Astrocyte (in vitro differentiated cells and primary cell): ENCODE measurements around the gene SREBF1. TPM values are rescaled to one million over a fixed set of nuclear protein-coding genes. Genes with fewer than 3 reads are reported as not detected.

Source experiments
- DNase-seq: peaks from one replicate; pipeline ENCODE4 v3.0.0-alpha.2; 2010; ENCODE audit warnings: low read depth
- FAIRE-seq: peaks from 2 replicates; lab custom pipeline; 2011; peaks lifted over from hg19 to GRCh38; lab: Jason Lieb, UNC
- H2AFZ ChIP-seq: 2 replicates; pipeline ENCODE4 v1.6.0; 2012; ENCODE audit warnings: low read depth, low read length, inconsistent platforms
- H3K27ac ChIP-seq: 2 replicates; pipeline ENCODE4 v1.5.1; 2011; ENCODE audit warnings: low read depth, low read length, inconsistent platforms
- H3K27me3 ChIP-seq: 2 replicates; pipeline ENCODE4 v1.6.0; 2011; ENCODE audit warnings: low read length, inconsistent platforms; ENCODE audit not compliant: insufficient read depth
- H3K36me3 ChIP-seq: 2 replicates; pipeline ENCODE4 v1.5.1; 2011; ENCODE audit warnings: low read length, inconsistent platforms; ENCODE audit not compliant: insufficient read depth
- H3K4me1 ChIP-seq: 2 replicates; pipeline ENCODE4 v1.5.1; 2011; ENCODE audit warnings: low read length, inconsistent platforms; ENCODE audit not compliant: insufficient read depth
- H3K4me2 ChIP-seq: 2 replicates; pipeline ENCODE4 v1.6.0; 2012; ENCODE audit warnings: low read length, inconsistent platforms
- H3K4me3 ChIP-seq: 2 replicates; pipeline ENCODE4 v1.5.1; 2011; ENCODE audit warnings: low read depth, mild to moderate bottlenecking, low read length, inconsistent platforms; ENCODE audit not compliant: insufficient read depth
- H3K79me2 ChIP-seq: 2 replicates; pipeline ENCODE4 v1.6.0; 2012; ENCODE audit warnings: mild to moderate bottlenecking, low read length, inconsistent platforms; ENCODE audit not compliant: insufficient read depth
- H3K9ac ChIP-seq: 2 replicates; pipeline ENCODE4 v1.6.0; 2012; ENCODE audit warnings: mild to moderate bottlenecking, low read length, inconsistent platforms
- H3K9me3 ChIP-seq: 2 replicates; pipeline ENCODE4 v1.5.1; 2012; ENCODE audit warnings: low read depth, mild to moderate bottlenecking, low read length, inconsistent platforms; ENCODE audit not compliant: insufficient read depth
- H4K20me1 ChIP-seq: 2 replicates; pipeline ENCODE4 v1.6.0; 2012; ENCODE audit warnings: low read length, inconsistent platforms; ENCODE audit not compliant: insufficient read depth
- H3K27ac Mint-ChIP-seq: one replicate; pipeline ENCODE4 v1.8.0; 2021; ENCODE audit warnings: mild to moderate bottlenecking, mixed read lengths; ENCODE audit not compliant: unreplicated experiment
- H3K27me3 Mint-ChIP-seq: one replicate; pipeline ENCODE4 v1.8.0; 2021; ENCODE audit warnings: low read depth, mixed read lengths; ENCODE audit not compliant: unreplicated experiment
- H3K36me3 Mint-ChIP-seq: one replicate; pipeline ENCODE4 v1.8.0; 2021; ENCODE audit warnings: low read depth, mixed read lengths; ENCODE audit not compliant: unreplicated experiment
- H3K4me1 Mint-ChIP-seq: one replicate; pipeline ENCODE4 v1.8.0; 2021; ENCODE audit warnings: low read depth, mixed read lengths; ENCODE audit not compliant: unreplicated experiment
- H3K4me3 Mint-ChIP-seq: one replicate; pipeline ENCODE4 v1.8.0; 2021; ENCODE audit warnings: mild to moderate bottlenecking, moderate library complexity, mixed read lengths; ENCODE audit not compliant: unreplicated experiment
- H3K9me3 Mint-ChIP-seq: one replicate; pipeline ENCODE4 v1.8.0; 2021; ENCODE audit warnings: mild to moderate bottlenecking, mixed read lengths; ENCODE audit not compliant: unreplicated experiment
- CTCF ChIP-seq: IDR thresholded peaks from 2 replicates; pipeline ENCODE4 v1.5.1; 2011; ENCODE audit warnings: low read depth, mild to moderate bottlenecking, inconsistent platforms, low read length, moderate library complexity; ENCODE audit not compliant: insufficient read depth
- EZH2 ChIP-seq: IDR thresholded peaks from 2 replicates; pipeline ENCODE4 v1.6.1; 2012; ENCODE audit warnings: mild to moderate bottlenecking, low read length, inconsistent platforms; ENCODE audit not compliant: insufficient read depth
- total RNA-seq: library from RNA; stranded (reverse); gene quantifications from 2 replicates; pipeline ENCODE4 v1.2.1, GENCODE V29; 2021

The SREBF1 gene
- total RNA-seq, 1 donor from 2014 or later, result 65.6 TPM

DNA sequence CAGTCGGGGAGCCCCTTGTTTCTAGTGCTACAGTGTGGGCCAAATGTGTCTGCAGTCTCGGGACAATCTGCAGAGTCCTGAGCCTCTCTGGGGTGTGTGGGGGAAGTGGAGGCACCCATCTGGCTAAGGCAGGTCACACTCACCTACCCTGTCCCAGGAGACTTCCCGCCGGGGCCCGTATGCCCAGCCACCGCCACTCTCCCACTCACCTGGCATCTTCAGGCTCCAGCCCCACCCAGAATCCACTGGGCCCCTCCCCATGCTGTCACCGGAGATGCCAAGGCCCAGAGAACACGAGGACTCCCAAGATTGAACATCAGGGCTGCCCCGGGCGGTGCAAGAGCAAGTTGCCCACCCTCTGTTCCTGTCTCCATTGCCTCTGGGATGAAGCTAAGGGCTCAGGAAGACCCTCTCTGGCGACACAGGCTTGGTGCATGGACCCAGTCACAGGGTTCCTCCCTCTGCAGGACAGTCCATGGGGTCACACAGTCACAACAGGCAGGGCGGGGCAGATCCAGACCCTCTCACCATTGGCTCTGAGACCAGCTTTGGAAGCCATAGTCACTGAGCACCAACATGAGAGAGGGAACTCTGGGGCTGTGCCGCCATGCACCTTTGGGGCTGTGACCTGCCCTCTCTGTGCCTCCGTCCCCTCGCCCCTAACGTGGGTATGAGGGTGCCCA is 38.1 kb downstream of the SREBF1 start:
- H3K27me3 Mint-ChIP-seq, result no peaks in the 10 kb centered on the region
- H3K27me3 ChIP-seq, result no peaks in the 10 kb centered on the region
- no peak overlapping the region for H3K9ac ChIP-seq
- H3K9me3 ChIP-seq, result no peaks in the 10 kb centered on the region
- H3K27ac Mint-ChIP-seq, result no peak overlapping the region
- FAIRE-seq, result no peak
- no peak overlapping the region for H3K4me3 ChIP-seq
- no peaks in the 10 kb centered on the region for H3K36me3 ChIP-seq
- no peaks in the 10 kb centered on the region for H3K79me2 ChIP-seq
- DNase-seq, result no peak
- no peak overlapping the region for H3K4me2 ChIP-seq
- peaks cover 77% of the 10 kb centered on the region for H4K20me1 ChIP-seq
- TF ChIP-seq CTCF, result no peak
- TF ChIP-seq EZH2, result no peak
- H3K4me1 Mint-ChIP-seq, result peaks cover 5% of the 10 kb centered on the region
- no peaks in the 10 kb centered on the region for H3K9me3 Mint-ChIP-seq
- no peak overlapping the region for H2AFZ ChIP-seq
- peaks cover 10% of the 10 kb centered on the region for H3K36me3 Mint-ChIP-seq
- H3K4me1 ChIP-seq, result no peaks in the 10 kb centered on the region
- no peak overlapping the region for H3K27ac ChIP-seq
- H3K4me3 Mint-ChIP-seq, result no peak overlapping the region

GRCh38 chr17:17798010-17798556 is 38.7 kb downstream of the SREBF1 start:
- Histone ChIP-seq H3K4me2 (no peak overlapping the region), H3K79me2 (no peaks in the 10 kb centered on the region), H4K20me1 (peaks cover 83% of the 10 kb centered on the region), H2AFZ (no peak overlapping the region), H3K27ac (no peak overlapping the region), H3K9ac (no peak overlapping the region), H3K9me3 (no peaks in the 10 kb centered on the region), H3K4me1 (peaks cover 4% of the 10 kb centered on the region), H3K27me3 (no peaks in the 10 kb centered on the region), H3K4me3 (no peak overlapping the region), H3K36me3 (no peaks in the 10 kb centered on the region)
- TF ChIP-seq EZH2, result no peak
- no peak for TF ChIP-seq CTCF
- DNase-seq (no peak), FAIRE-seq (no peak)
- H3K9me3 Mint-ChIP-seq, result no peaks in the 10 kb centered on the region
- peaks cover 11% of the 10 kb centered on the region for H3K36me3 Mint-ChIP-seq
- no peak overlapping the region for H3K4me3 Mint-ChIP-seq
- no peaks in the 10 kb centered on the region for H3K27me3 Mint-ChIP-seq
- peaks cover 8% of the 10 kb centered on the region for H3K4me1 Mint-ChIP-seq
- no peak overlapping the region for H3K27ac Mint-ChIP-seq
